ENCODE results near the gene ATP2B2. TPM values are rescaled to one million over a fixed set of nuclear protein-coding genes. Genes with fewer than 3 reads are reported as not detected.

Gene ATP2B2
- total RNA-seq, 3 donors from 2014 or later, result 0.05 TPM; not detected in 2

DNA sequence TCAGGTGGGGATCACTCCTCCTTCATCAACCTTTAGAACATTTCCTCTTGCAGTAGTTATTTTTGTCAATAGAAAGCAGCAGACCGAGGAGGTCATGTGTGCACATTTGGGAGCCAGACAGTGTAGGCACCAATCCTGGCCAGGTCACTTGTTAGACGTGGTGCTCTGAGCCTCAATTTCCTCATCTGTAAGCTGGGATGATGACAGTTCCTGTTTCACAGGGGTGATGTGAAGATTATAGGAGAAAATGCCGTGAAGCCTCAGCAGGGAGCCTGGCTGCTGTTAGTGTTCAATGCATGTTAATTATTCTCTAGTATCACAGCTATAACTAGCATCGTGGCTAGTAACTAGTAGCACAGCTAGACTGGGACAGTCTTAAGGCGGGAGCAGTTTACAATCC, 64.7 kb downstream of the ATP2B2 start:
- H3K4me1 Mint-ChIP-seq (ENCODE audit: low read depth), result peaks cover 24% of the 10 kb centered on the region
- ATAC-seq (no peak), DNase-seq (no peak)
- H3K4me3 Mint-ChIP-seq, result no peak overlapping the region
- no peaks in the 10 kb centered on the region for H3K9me3 Mint-ChIP-seq
- no peaks in the 10 kb centered on the region for H3K27me3 Mint-ChIP-seq (ENCODE audit: low read depth)
- H3K36me3 Mint-ChIP-seq (ENCODE audit: insufficient read depth), result no peaks in the 10 kb centered on the region

DNA sequence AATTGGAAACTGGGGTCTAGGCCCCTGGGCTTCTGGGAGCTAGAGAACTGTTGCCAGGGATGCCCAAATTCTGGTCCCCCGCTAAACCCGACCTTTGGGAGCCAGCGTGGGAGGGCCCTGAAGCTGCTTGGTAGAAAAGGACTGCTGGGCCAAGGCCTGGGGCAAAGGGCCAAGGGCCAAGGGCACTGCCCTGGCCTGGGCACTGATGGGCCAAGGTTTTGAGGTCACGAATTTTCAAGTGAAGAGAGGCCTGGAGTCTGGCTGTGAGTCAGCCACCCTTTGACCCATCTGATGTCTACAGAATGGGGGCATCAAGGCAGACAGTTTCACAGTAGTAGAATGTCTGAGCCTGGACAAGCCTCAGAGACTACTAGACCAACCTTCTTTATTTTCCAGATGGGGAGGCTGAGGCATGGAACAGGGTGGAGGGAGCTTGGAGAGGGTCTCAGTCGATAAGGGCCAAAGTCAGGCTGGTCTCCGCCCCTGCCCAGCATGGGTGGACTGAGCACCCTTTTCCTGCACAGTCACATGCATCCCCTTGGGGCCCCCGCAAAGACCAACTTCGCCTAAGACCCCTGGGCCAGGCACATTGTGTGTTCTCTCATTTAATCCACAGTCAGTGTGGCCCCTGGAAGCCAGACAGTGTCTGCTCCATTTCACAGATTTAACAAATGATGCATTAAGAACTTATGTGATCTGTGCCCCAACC, 66.3 kb downstream of the ATP2B2 start:
- no peak for DNase-seq
- no peak for ATAC-seq
- H3K4me1 Mint-ChIP-seq (ENCODE audit: low read depth), result peaks cover 24% of the 10 kb centered on the region
- no peaks in the 10 kb centered on the region for H3K36me3 Mint-ChIP-seq (ENCODE audit: insufficient read depth)
- no peaks in the 10 kb centered on the region for H3K27me3 Mint-ChIP-seq (ENCODE audit: low read depth)
- H3K4me3 Mint-ChIP-seq, result no peak overlapping the region
- no peaks in the 10 kb centered on the region for H3K9me3 Mint-ChIP-seq

DNA sequence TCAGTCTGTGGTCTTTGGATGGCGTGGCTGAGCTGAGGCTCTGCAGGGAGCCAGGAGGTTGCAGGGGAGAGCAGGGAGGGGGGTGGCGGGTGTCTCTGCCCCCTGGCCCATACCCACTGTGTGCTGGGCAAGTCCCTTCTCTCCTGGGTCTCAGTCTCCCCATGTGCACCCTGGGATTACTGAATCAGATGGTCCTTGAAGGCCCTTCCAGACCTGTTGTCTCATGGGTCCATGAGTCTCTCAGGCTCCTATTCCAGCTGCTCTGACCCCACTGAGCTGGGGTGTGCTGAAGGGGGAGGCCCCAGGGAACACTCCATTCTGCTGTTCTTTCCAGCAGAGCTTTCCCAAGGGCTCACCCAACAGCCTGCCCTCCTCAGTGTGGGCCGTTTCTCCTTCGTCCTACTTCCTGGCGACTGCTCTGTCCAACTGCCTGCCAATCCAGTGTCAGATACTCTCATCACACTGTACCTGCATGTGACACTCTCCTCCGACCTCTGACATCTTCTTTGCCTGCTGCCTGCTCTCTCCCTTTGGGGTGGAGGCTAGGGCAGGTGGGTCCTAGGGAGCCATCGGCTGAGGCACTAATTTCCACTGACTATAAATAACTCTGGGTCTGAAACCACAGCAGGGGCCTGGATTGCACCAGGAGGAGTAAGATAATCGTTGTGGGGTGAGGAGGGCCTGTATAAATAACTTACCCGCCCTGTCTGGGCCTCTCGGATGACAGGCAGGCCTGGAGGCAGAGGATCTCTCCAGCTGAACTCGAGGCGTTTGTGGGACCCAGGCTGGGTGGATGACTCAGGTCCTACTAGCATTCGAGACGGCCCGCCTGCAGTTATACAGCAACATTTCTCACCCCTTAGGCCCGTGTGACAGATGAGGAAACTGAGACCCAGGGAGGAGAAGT, 67.1 kb downstream of the ATP2B2 start:
- ATAC-seq (peak in 1 of 2 donors; percentile 17), DNase-seq (no peak)
- Mint-ChIP-seq H3K27me3 (ENCODE audit: low read depth) (no peaks in the 10 kb centered on the region), H3K9me3 (no peaks in the 10 kb centered on the region), H3K36me3 (ENCODE audit: insufficient read depth) (no peaks in the 10 kb centered on the region), H3K4me3 (no peak overlapping the region), H3K4me1 (ENCODE audit: low read depth) (peaks cover 24% of the 10 kb centered on the region)

DNA sequence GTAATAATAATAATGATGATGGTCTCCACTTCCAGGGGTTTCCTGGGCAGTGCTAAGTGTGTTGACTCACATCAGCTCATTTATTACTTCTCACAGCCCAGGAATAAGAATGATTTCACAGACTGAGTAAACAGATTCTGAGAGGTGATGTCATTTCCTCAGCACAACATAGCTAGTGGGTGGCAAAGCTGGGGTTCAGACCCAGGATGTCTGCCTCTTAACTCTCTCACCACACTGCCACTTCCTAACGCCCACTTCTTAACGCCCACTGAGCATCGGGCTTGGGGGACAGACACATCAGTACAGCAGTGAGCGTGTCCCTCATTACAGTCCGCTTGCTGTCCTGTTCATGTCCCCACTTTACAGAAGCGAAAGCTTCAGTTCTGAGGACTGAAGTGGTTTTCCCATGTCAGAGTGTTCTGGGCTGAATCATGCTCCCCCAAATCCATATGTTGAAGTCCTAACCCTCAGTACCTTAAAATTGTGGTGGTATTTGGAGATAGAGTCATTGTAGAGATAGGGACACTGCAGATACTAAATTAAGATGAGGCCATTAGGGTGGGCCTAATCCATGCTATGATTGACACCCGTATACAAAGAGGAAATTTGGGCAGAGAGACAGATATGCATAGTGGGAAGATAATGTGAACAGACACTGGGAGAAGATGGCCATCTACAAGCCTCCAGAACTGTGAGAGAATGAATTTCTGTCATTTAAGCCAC, 68.0 kb downstream of the ATP2B2 start:
- DNase-seq (peak; percentile 61), ATAC-seq (peak; percentile 86 to 91)
- Mint-ChIP-seq H3K36me3 (ENCODE audit: insufficient read depth) (no peaks in the 10 kb centered on the region), H3K4me1 (ENCODE audit: low read depth) (peaks cover 24% of the 10 kb centered on the region), H3K27me3 (ENCODE audit: low read depth) (no peaks in the 10 kb centered on the region), H3K4me3 (no peak overlapping the region), H3K9me3 (no peaks in the 10 kb centered on the region)

- no peak for ATAC-seq
Measured at GRCh38 chr3:10435850-10436249, 69.5 kb downstream of the ATP2B2 start.

DNA sequence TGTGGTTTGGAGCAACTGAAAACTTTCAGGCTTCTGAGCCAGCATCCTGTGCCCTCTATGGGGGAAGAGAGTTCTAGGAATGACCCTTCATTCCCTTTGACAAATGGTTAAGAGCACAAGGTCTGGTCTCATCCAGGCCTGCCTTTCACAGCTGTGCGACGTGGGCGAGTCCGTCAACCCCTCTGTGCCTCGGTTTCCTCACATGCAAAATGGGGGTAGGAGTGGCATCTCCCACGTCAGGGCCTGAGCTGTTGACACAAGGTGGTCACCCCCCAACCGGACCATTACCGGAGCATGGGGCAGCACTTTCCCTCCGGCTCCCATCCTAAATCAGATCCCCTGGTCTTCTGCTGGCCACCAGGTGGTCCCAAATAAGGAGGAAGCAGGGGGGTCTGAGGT, 70.4 kb downstream of the ATP2B2 start:
- Mint-ChIP-seq H3K9me3 (no peaks in the 10 kb centered on the region), H3K27me3 (ENCODE audit: low read depth) (no peaks in the 10 kb centered on the region), H3K36me3 (ENCODE audit: insufficient read depth) (no peaks in the 10 kb centered on the region), H3K4me1 (ENCODE audit: low read depth) (peaks cover 24% of the 10 kb centered on the region), H3K4me3 (no peak overlapping the region)
- ATAC-seq (no peak), DNase-seq (no peak)

More at GRCh38 chr3:10435850-10436249, 69.5 kb downstream of the ATP2B2 start:
- no peaks in the 10 kb centered on the region for H3K27me3 Mint-ChIP-seq (ENCODE audit: low read depth)
- no peaks in the 10 kb centered on the region for H3K36me3 Mint-ChIP-seq (ENCODE audit: insufficient read depth)
- H3K9me3 Mint-ChIP-seq, result no peaks in the 10 kb centered on the region
- peaks cover 24% of the 10 kb centered on the region for H3K4me1 Mint-ChIP-seq (ENCODE audit: low read depth)
- DNase-seq, result no peak
- H3K4me3 Mint-ChIP-seq, result no peak overlapping the region

- Mint-ChIP-seq H3K9me3 (no peaks in the 10 kb centered on the region), H3K36me3 (ENCODE audit: insufficient read depth) (no peaks in the 10 kb centered on the region), H3K4me1 (ENCODE audit: low read depth) (peaks cover 24% of the 10 kb centered on the region), H3K27me3 (ENCODE audit: low read depth) (peaks cover 2% of the 10 kb centered on the region), H3K4me3 (no peak overlapping the region)
- DNase-seq (no peak), ATAC-seq (no peak)
Measured at GRCh38 chr3:10434144-10434937, 71.0 kb downstream of the ATP2B2 start.

- H3K27me3 Mint-ChIP-seq (ENCODE audit: low read depth), result peaks cover 2% of the 10 kb centered on the region
- no peak for DNase-seq
- no peak for ATAC-seq
- H3K9me3 Mint-ChIP-seq, result no peaks in the 10 kb centered on the region
- H3K4me1 Mint-ChIP-seq (ENCODE audit: low read depth), result peaks cover 18% of the 10 kb centered on the region
- H3K4me3 Mint-ChIP-seq, result no peak overlapping the region
- no peaks in the 10 kb centered on the region for H3K36me3 Mint-ChIP-seq (ENCODE audit: insufficient read depth)
Measured at GRCh38 chr3:10432931-10433330, 72.5 kb downstream of the ATP2B2 start.

- Mint-ChIP-seq H3K4me1 (ENCODE audit: low read depth) (peaks cover 12% of the 10 kb centered on the region), H3K9me3 (no peaks in the 10 kb centered on the region), H3K4me3 (no peak overlapping the region), H3K36me3 (ENCODE audit: insufficient read depth) (no peaks in the 10 kb centered on the region), H3K27me3 (ENCODE audit: low read depth) (peaks cover 2% of the 10 kb centered on the region)
- ATAC-seq, result no peak
- no peak for DNase-seq
Measured at GRCh38 chr3:10432156-10432845, 73.1 kb downstream of the ATP2B2 start.

DNA sequence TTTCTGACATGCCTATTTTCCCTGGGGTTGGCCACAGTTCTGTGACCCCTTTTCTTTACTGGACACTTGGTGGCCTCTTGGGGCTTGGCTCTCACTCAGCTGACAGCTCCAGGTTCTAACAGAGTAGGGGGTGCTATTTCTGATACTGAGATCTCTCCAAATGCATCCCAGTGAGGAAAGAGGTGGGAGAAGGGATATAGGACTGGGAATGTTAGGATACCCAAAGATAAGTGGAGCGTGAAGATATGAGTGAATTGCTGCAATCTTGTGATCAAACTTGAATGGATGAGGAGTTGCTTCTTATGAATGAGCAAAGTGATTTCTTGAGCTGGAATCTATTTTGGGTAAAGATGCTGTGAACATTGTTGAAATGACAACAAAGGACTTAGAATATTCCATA, 74.6 kb downstream of the ATP2B2 start:
- no peaks in the 10 kb centered on the region for H3K9me3 Mint-ChIP-seq
- DNase-seq (no peak), ATAC-seq (no peak)
- H3K4me1 Mint-ChIP-seq (ENCODE audit: low read depth), result no peaks in the 10 kb centered on the region
- no peaks in the 10 kb centered on the region for H3K36me3 Mint-ChIP-seq (ENCODE audit: insufficient read depth)
- H3K4me3 Mint-ChIP-seq, result no peak overlapping the region
- peaks cover 2% of the 10 kb centered on the region for H3K27me3 Mint-ChIP-seq (ENCODE audit: low read depth)

DNA sequence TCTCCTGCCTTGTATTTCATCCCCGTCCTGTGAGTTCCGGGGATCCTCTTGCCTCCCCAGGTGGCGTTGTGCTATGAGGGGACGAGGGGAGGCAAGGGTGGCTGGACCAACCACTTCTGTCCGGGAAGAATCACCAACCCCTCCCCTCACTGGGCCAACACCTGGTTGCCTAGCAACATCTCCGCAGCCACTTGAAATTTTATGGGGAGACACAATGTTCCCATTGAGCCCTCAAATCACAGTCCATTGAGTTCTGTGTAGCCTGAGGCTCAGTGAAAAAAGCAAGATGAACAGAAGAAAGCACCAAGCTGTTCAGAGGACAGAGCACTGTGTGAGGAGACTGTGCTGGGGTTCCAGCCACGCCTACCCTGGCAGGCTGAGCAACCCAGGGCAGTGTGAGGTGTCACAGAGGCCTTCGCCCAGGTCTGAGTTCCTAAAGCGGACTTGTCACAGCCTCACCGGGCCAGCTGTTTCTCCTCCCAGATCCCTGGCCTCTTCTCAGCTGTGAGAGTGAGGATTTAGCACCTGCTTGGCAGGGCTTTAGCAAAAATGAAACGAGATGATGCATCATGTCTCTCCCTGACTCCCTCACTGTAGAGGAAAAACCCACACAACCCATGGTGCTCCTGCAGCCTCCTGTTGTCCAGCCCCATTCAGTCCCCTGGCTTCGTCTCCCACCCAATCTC, 76.8 kb downstream of the ATP2B2 start:
- Mint-ChIP-seq H3K4me1 (ENCODE audit: low read depth) (no peaks in the 10 kb centered on the region), H3K27me3 (ENCODE audit: low read depth) (peaks cover 2% of the 10 kb centered on the region), H3K4me3 (no peak overlapping the region), H3K36me3 (ENCODE audit: insufficient read depth) (no peaks in the 10 kb centered on the region), H3K9me3 (no peaks in the 10 kb centered on the region)
- ATAC-seq (no peak), DNase-seq (no peak)

DNA sequence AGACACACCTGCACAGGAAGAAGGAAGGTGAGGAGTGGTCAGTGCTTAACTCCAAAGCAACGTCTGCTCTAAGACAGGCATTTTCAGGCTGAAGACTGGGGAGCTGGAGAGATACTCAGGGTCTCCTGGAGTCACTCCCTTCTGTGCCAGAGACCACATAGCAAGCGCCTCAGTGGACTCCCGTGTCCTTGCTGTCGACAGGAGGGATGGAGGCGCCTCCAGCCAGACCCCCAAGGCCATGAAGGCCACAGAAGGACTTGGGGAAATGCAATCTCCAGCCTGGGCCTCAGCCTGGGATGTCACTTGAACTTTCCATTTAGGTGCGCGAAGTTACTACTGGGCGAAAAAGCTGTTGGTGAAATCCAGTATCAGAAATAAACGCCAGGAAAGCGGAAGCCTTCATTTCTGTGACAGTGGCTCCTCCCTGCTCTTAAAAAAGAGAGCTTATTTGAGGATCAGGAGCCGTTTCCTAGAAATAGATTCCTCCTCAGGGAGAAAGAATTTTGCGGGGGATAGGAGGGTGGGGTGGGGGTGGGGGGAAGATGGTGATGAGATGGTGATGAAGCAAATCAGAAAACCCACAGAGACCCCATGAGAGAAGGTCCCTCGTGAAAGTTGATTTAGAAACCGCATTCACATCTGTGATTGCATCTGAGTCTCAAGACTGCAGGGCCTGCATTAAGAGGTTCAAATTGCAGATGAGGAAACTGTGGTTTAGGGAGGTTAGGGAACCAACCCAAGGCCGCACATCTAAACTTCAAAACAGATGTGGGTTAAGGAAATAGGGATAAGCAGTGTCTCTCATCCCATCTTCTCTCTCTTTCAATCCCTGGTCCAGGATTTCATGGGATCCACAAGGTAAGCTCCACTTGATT, 78.8 kb downstream of the ATP2B2 start:
- DNase-seq, result no peak
- H3K27me3 Mint-ChIP-seq (ENCODE audit: low read depth), result peaks cover 2% of the 10 kb centered on the region
- no peaks in the 10 kb centered on the region for H3K36me3 Mint-ChIP-seq (ENCODE audit: insufficient read depth)
- no peak for ATAC-seq
- no peaks in the 10 kb centered on the region for H3K4me1 Mint-ChIP-seq (ENCODE audit: low read depth)
- H3K9me3 Mint-ChIP-seq, result no peaks in the 10 kb centered on the region
- H3K4me3 Mint-ChIP-seq, result no peak overlapping the region

All from activated T-cell treated with anti-CD3 and anti-CD28 coated beads, Interleukin-2, amount 50 U/mL, for 4 hours (primary cell).